ENCODE results near the gene RGS1. TPM values are rescaled to one million over a fixed set of nuclear protein-coding genes. Genes with fewer than 3 reads are reported as not detected.

RGS1 gene
- total and polyA plus RNA-seq, 2 of the 4 experiments (the other 2 are of a cell fraction): not detected

DNA sequence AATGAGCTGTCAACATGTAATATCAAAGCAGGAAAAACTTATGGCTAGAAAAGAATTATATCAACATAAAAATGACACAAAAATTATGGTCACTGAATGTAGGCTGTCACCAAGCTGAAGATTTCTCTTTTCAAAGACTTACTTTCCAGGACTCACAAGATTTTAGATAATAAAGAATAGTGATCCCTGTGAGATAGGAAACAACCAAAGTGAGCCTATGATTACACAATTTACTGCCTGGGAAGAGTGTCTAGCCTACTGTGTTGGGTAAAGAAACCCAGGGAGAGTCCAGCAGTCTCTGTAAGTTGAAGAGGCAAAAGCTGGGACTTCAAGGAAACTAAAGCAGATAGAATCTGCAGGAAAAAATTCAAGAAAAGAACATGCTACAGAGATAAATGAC is 20.2 kb upstream of the RGS1 start:
- no peak overlapping the region for H3K14ac ChIP-seq (replicated peaks; ENCODE audit: low read depth, low read length)
- H4K91ac ChIP-seq (ENCODE audit: insufficient read depth, low read depth, low read length): no peak overlapping the region
- no peak overlapping the region for H2BK120ac ChIP-seq (ENCODE audit: low read depth, low read length)
- intact Hi-C loops (cut with micrococcal nuclease): no loop called here
- H4K20me1 ChIP-seq (ENCODE audit: insufficient read depth, low read length): no peaks in the 10 kb centered on the region
- no peak overlapping the region for H4K5ac ChIP-seq (ENCODE audit: low read depth, low read length)
- dilution Hi-C loops (cut with HindIII; ENCODE audit: low sequenced_read_pairs, unreplicated experiment): no loop called here
- no peak for DNase-seq
- no peak overlapping the region for H4K8ac ChIP-seq (ENCODE audit: low read depth in 2 of 2, low read length in 2 of 2)
- no peak overlapping the region for H2BK15ac ChIP-seq (ENCODE audit: low read depth, low read length)
- no peak overlapping the region for H2BK20ac ChIP-seq (ENCODE audit: low read depth, low read length)
- H2BK5ac ChIP-seq (ENCODE audit: low read depth, low read length, poor library complexity, severe bottlenecking): no peak overlapping the region
- H3K27ac ChIP-seq (ENCODE audit: insufficient read depth, low read length): no peak overlapping the region
- peaks cover 12% of the 10 kb centered on the region for H3K4me1 ChIP-seq (ENCODE audit: control insufficient read depth, insufficient read depth, low read length)
- no peak overlapping the region for H3K56ac ChIP-seq (ENCODE audit: extremely low read depth, insufficient read depth, low read length)
- no peak overlapping the region for H3K9ac ChIP-seq (ENCODE audit: low read depth, low read length)
- POLR2A ChIA-PET (ENCODE audit: unreplicated experiment): no interaction called here
- no peaks in the 10 kb centered on the region for H3K27me3 ChIP-seq (ENCODE audit: control insufficient read depth, insufficient read depth, low read length)
- H2AFZ ChIP-seq (replicated peaks; ENCODE audit: low read length, poor library complexity): no peak overlapping the region
- H3K9me3 ChIP-seq (ENCODE audit: control insufficient read depth, insufficient read depth, low read length): no peaks in the 10 kb centered on the region
- in situ Hi-C loops (cut with MboI; ENCODE audit: low sequenced_read_pairs): no loop called here
- H2AK5ac ChIP-seq (ENCODE audit: low read depth, low read length): no peak overlapping the region
- no peak overlapping the region for H3K4me3 ChIP-seq (ENCODE audit: insufficient read depth, low read depth, low read length)
- no peaks in the 10 kb centered on the region for H3K9me1 ChIP-seq (ENCODE audit: insufficient read depth, low read length)
- BruUV-seq (replicated peaks): no TSS peak
- H3K36me3 ChIP-seq (ENCODE audit: control insufficient read depth, insufficient read depth, low read length): no peaks in the 10 kb centered on the region
- CTCF ChIA-PET: no interaction called here
- H3K4ac ChIP-seq (ENCODE audit: low read depth, low read length): no peak overlapping the region
- H3K4me2 ChIP-seq (ENCODE audit: low read depth, low read length): no peak overlapping the region
- no peak overlapping the region for H3K23ac ChIP-seq (ENCODE audit: low read depth, low read length)
- TF ChIP-seq RAD21 (IDR thresholded peaks at IDR 0.05; ENCODE audit: low read length): no peak
- TF ChIP-seq, protein P1, sequence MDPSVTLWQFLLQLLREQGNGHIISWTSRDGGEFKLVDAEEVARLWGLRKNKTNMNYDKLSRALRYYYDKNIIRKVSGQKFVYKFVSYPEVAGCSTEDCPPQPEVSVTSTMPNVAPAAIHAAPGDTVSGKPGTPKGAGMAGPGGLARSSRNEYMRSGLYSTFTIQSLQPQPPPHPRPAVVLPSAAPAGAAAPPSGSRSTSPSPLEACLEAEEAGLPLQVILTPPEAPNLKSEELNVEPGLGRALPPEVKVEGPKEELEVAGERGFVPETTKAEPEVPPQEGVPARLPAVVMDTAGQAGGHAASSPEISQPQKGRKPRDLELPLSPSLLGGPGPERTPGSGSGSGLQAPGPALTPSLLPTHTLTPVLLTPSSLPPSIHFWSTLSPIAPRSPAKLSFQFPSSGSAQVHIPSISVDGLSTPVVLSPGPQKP (IDR thresholded peaks at IDR 0.05; ENCODE audit: borderline replicate concordance, low read depth, low read length): no peak
- TF ChIP-seq FOS (IDR thresholded peaks at IDR 0.05; ENCODE audit: low read depth, low read length): no peak
- ATAC-seq (ENCODE audit: low read depth): no peak
- H3K18ac ChIP-seq (ENCODE audit: low read depth, low read length): no peak overlapping the region
- no peak overlapping the region for H2AK9ac ChIP-seq (replicated peaks; ENCODE audit: low read depth, low read length, poor library complexity)
- H3K79me1 ChIP-seq (ENCODE audit: low read depth in 1 of 2, low read length in 2 of 2): no peaks in the 10 kb centered on the region
